Stimulated activated naive CD8-positive, alpha-beta T cell treated with anti-CD3 and anti-CD28 coated beads, Interleukin-15, Interleukin-2, amounts not matched to agents 100 ng/mL and 50 ng/mL, for 24 hours (primary cell): ENCODE measurements around the gene CFAP58.

Experiments
- H3K27ac Mint-ChIP-seq: one replicate; pipeline ENCODE4 v1.8.0; 2021; ENCODE audit warnings: mild to moderate bottlenecking, mixed read lengths
- H3K27me3 Mint-ChIP-seq: one replicate; pipeline ENCODE4 v1.8.0; 2021; ENCODE audit warnings: mixed read lengths
- H3K36me3 Mint-ChIP-seq: one replicate; pipeline ENCODE4 v1.8.0; 2021; ENCODE audit warnings: low read depth, mixed read lengths
- H3K4me1 Mint-ChIP-seq: one replicate; pipeline ENCODE4 v1.8.0; 2021; ENCODE audit warnings: low read depth, mixed read lengths
- H3K4me3 Mint-ChIP-seq: one replicate; pipeline ENCODE4 v1.8.0; 2021; ENCODE audit warnings: mild to moderate bottlenecking, mixed read lengths
- H3K9me3 Mint-ChIP-seq: one replicate; pipeline ENCODE4 v1.8.0; 2021; ENCODE audit warnings: mixed read lengths

The CFAP58 gene

GRCh38 chr10:104351919-104352318, 1.7 kb upstream of the CFAP58 start:
- Mint-ChIP-seq H3K9me3 (no peaks in the 10 kb centered on the region), H3K27ac (peak overlapping the region; percentile 91), H3K4me3 (no peak overlapping the region), H3K27me3 (no peaks in the 10 kb centered on the region), H3K4me1 (peaks cover 3% of the 10 kb centered on the region), H3K36me3 (no peaks in the 10 kb centered on the region)

GRCh38 chr10:104359811-104360210, 6.2 kb downstream of the CFAP58 start:
- no peaks in the 10 kb centered on the region for H3K9me3 Mint-ChIP-seq
- H3K4me1 Mint-ChIP-seq: no peaks in the 10 kb centered on the region
- no peak overlapping the region for H3K4me3 Mint-ChIP-seq
- peaks cover 10% of the 10 kb centered on the region for H3K27me3 Mint-ChIP-seq
- H3K36me3 Mint-ChIP-seq: no peaks in the 10 kb centered on the region
- H3K27ac Mint-ChIP-seq: no peak overlapping the region

GRCh38 chr10:104367904-104368303, 14.3 kb downstream of the CFAP58 start:
- Mint-ChIP-seq H3K27ac (no peak overlapping the region), H3K9me3 (no peaks in the 10 kb centered on the region), H3K4me3 (no peak overlapping the region), H3K4me1 (no peaks in the 10 kb centered on the region), H3K27me3 (peaks cover 24% of the 10 kb centered on the region), H3K36me3 (no peaks in the 10 kb centered on the region)

GRCh38 chr10:104368381-104368780, 14.7 kb downstream of the CFAP58 start:
- Mint-ChIP-seq H3K4me3 (no peak overlapping the region), H3K4me1 (no peaks in the 10 kb centered on the region), H3K27ac (no peak overlapping the region), H3K9me3 (no peaks in the 10 kb centered on the region), H3K27me3 (peaks cover 23% of the 10 kb centered on the region), H3K36me3 (no peaks in the 10 kb centered on the region)

GRCh38 chr10:104371753-104372152, 18.1 kb downstream of the CFAP58 start:
- H3K27me3 Mint-ChIP-seq: peaks cover 23% of the 10 kb centered on the region
- H3K27ac Mint-ChIP-seq: no peak overlapping the region
- no peaks in the 10 kb centered on the region for H3K36me3 Mint-ChIP-seq
- H3K4me3 Mint-ChIP-seq: no peak overlapping the region
- H3K4me1 Mint-ChIP-seq: no peaks in the 10 kb centered on the region
- H3K9me3 Mint-ChIP-seq: no peaks in the 10 kb centered on the region

GRCh38 chr10:104374591-104374990, 21.0 kb downstream of the CFAP58 start:
- no peak overlapping the region for H3K4me3 Mint-ChIP-seq

GRCh38 chr10:104376784-104377300, 23.2 kb downstream of the CFAP58 start:
- Mint-ChIP-seq H3K27ac (no peak overlapping the region), H3K27me3 (peaks cover 24% of the 10 kb centered on the region), H3K4me3 (no peak overlapping the region), H3K36me3 (no peaks in the 10 kb centered on the region), H3K4me1 (no peaks in the 10 kb centered on the region), H3K9me3 (no peaks in the 10 kb centered on the region)

More at GRCh38 chr10:104374591-104374990, 21.0 kb downstream of the CFAP58 start:
- Mint-ChIP-seq H3K27me3 (peaks cover 27% of the 10 kb centered on the region), H3K36me3 (no peaks in the 10 kb centered on the region), H3K9me3 (no peaks in the 10 kb centered on the region), H3K27ac (no peak overlapping the region), H3K4me1 (no peaks in the 10 kb centered on the region)

- Mint-ChIP-seq H3K9me3 (no peaks in the 10 kb centered on the region), H3K4me3 (no peak overlapping the region), H3K36me3 (no peaks in the 10 kb centered on the region), H3K27me3 (peaks cover 29% of the 10 kb centered on the region), H3K27ac (no peak overlapping the region), H3K4me1 (no peaks in the 10 kb centered on the region)
Measured at GRCh38 chr10:104380336-104380735, 26.7 kb downstream of the CFAP58 start.

- Mint-ChIP-seq H3K4me3 (no peak overlapping the region), H3K27me3 (peaks cover 27% of the 10 kb centered on the region), H3K4me1 (peaks cover 14% of the 10 kb centered on the region), H3K36me3 (no peaks in the 10 kb centered on the region), H3K9me3 (no peaks in the 10 kb centered on the region), H3K27ac (no peak overlapping the region)
Measured at GRCh38 chr10:104387130-104387888, 33.7 kb downstream of the CFAP58 start.

- Mint-ChIP-seq H3K27me3 (peaks cover 26% of the 10 kb centered on the region), H3K4me3 (no peak overlapping the region), H3K4me1 (peaks cover 14% of the 10 kb centered on the region), H3K9me3 (no peaks in the 10 kb centered on the region), H3K27ac (no peak overlapping the region), H3K36me3 (no peaks in the 10 kb centered on the region)
Measured at GRCh38 chr10:104388830-104389229, 35.2 kb downstream of the CFAP58 start.

- peaks cover 14% of the 10 kb centered on the region for H3K4me1 Mint-ChIP-seq
- no peak overlapping the region for H3K27ac Mint-ChIP-seq
Measured at GRCh38 chr10:104391150-104391968, 37.7 kb downstream of the CFAP58 start.

GRCh38 chr10:104391969-104392296, 38.3 kb downstream of the CFAP58 start:
- peaks cover 26% of the 10 kb centered on the region for H3K27me3 Mint-ChIP-seq
- H3K4me3 Mint-ChIP-seq: no peak overlapping the region
- H3K4me1 Mint-ChIP-seq: peaks cover 14% of the 10 kb centered on the region
- H3K36me3 Mint-ChIP-seq: no peaks in the 10 kb centered on the region
- no peaks in the 10 kb centered on the region for H3K9me3 Mint-ChIP-seq
- H3K27ac Mint-ChIP-seq: no peak overlapping the region

More at GRCh38 chr10:104391150-104391968, 37.7 kb downstream of the CFAP58 start:
- Mint-ChIP-seq H3K36me3 (no peaks in the 10 kb centered on the region), H3K4me3 (no peak overlapping the region), H3K9me3 (no peaks in the 10 kb centered on the region), H3K27me3 (peaks cover 26% of the 10 kb centered on the region)

- no peaks in the 10 kb centered on the region for H3K9me3 Mint-ChIP-seq
- peaks cover 31% of the 10 kb centered on the region for H3K27me3 Mint-ChIP-seq
- H3K27ac Mint-ChIP-seq: no peak overlapping the region
- no peak overlapping the region for H3K4me3 Mint-ChIP-seq
- no peaks in the 10 kb centered on the region for H3K36me3 Mint-ChIP-seq
- peaks cover 8% of the 10 kb centered on the region for H3K4me1 Mint-ChIP-seq
Measured at GRCh38 chr10:104393387-104393786, 39.8 kb downstream of the CFAP58 start.

GRCh38 chr10:104396581-104396980, 42.9 kb downstream of the CFAP58 start:
- Mint-ChIP-seq H3K9me3 (no peaks in the 10 kb centered on the region), H3K27me3 (peaks cover 28% of the 10 kb centered on the region), H3K36me3 (no peaks in the 10 kb centered on the region), H3K27ac (no peak overlapping the region), H3K4me1 (peaks cover 3% of the 10 kb centered on the region), H3K4me3 (no peak overlapping the region)

- Mint-ChIP-seq H3K27me3 (peaks cover 26% of the 10 kb centered on the region), H3K4me3 (no peak overlapping the region), H3K9me3 (no peaks in the 10 kb centered on the region), H3K36me3 (no peaks in the 10 kb centered on the region), H3K27ac (no peak overlapping the region), H3K4me1 (no peaks in the 10 kb centered on the region)
Measured at GRCh38 chr10:104403636-104404035, 50.0 kb downstream of the CFAP58 start.
